IPS-20b (cell line): ENCODE results near the gene BABAM1.
"Not testable (repeated sequence)": the region's sequence is repeated elsewhere in the genome, so short reads cannot be mapped to it uniquely, and the experiment has no call there.

Source experiments
- H3K27ac ChIP-seq: one replicate; pipeline ENCODE4 v1.5.1; 2013; ENCODE audit warnings: low read length
- H3K27me3 ChIP-seq: 2 replicates; pipeline ENCODE4 v1.6.1; 2013; ENCODE audit warnings: mild to moderate bottlenecking, low read length, inconsistent platforms; ENCODE audit not compliant: insufficient read depth
- H3K36me3 ChIP-seq: 2 replicates; pipeline ENCODE4 v1.6.1; 2013; ENCODE audit warnings: low read depth, mild to moderate bottlenecking, inconsistent platforms, low read length, moderate library complexity; ENCODE audit not compliant: insufficient read depth
- H3K4me1 ChIP-seq: 2 replicates; pipeline ENCODE4 v1.6.1; 2013; ENCODE audit warnings: mild to moderate bottlenecking, control low read depth, inconsistent platforms, low read length, moderate library complexity; ENCODE audit not compliant: insufficient read depth
- H3K4me3 ChIP-seq: 2 replicates; pipeline ENCODE4 v1.5.1; 2013; ENCODE audit warnings: mild to moderate bottlenecking, low read length, inconsistent platforms
- H3K9ac ChIP-seq: 2 replicates; pipeline ENCODE4 v1.6.1; 2013; ENCODE audit warnings: low read depth, mild to moderate bottlenecking, inconsistent platforms, low read length, moderate library complexity
- H3K9me3 ChIP-seq: 2 replicates; pipeline ENCODE4 v1.6.1; 2013; ENCODE audit warnings: mild to moderate bottlenecking, low read depth, low read length, inconsistent platforms; ENCODE audit not compliant: insufficient read depth

BABAM1 gene

DNA sequence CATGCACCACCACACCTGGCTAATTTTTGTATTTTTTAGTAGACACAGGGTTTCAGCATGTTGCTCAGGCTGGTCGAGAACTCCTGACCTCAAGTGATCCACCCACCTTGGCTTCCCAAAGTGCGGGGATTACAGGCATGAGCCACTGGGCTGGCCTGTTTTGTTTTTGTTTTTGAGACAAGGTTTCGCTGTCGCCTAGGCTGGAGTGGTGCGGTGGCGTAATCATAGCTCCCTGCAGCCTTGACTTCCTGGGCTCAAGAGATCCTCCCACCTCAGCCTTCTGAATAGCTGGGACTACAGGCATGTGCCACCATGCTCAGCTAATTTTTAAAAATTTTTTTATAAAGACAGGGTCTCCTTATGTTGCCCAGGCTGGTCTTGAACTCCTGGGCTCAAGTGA is 28.3 kb downstream of the BABAM1 start:
- H3K9me3 ChIP-seq, H3K4me3 ChIP-seq, H3K27ac ChIP-seq, H3K4me1 ChIP-seq, H3K9ac ChIP-seq, H3K27me3 ChIP-seq: not testable (repeated sequence)
- H3K36me3 ChIP-seq: peaks cover 15% of the 10 kb centered on the region

DNA sequence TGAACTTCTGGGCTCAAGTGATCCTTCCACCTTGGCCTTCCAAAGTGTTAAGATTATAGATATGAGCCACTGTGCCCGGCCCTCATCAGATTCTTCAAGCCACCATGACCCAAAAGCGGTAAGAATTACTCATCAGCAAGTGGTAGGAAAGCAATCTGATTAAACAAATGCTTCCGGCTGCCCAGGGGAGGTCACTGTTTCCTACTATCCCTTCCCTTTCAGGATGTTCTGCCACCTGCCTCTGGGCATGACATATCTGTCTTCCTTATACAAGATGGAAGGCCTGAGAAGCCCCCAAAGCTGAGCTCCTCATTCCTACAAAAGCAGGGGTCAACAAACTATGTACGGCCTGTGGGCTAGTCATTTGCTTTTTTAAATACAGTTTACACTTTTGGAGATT is 29.0 kb downstream of the BABAM1 start:
- peaks cover 5% of the 10 kb centered on the region for H3K9me3 ChIP-seq
- H3K9ac ChIP-seq: no peak overlapping the region
- H3K4me3 ChIP-seq: no peak overlapping the region
- no peaks in the 10 kb centered on the region for H3K27me3 ChIP-seq
- H3K36me3 ChIP-seq: peaks cover 15% of the 10 kb centered on the region
- 0 out of 2 replicates have a peak, but pooled peaks cover 3% of the 10 kb centered on the region for H3K4me1 ChIP-seq
- no peak overlapping the region for H3K27ac ChIP-seq

DNA sequence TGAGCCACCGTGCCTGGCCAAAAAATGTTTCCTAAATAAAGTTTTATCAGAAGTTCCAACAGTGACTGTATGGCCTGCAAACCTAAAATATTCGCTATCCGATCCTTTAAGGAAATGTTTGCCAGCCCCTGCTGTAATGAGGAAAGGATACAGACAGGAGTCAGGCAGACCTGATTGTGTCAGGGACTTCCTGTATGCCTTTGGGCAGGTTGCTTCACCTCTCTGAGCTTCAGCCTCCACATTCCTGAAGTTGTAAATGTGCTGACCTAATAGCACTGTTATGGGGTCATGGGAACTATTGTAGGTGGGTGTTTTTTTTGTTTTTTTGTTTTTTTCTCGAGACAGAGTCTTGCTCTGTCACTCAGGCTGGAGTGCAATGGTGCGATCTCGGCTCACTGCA is 29.7 kb downstream of the BABAM1 start:
- Histone ChIP-seq H3K9me3 (peaks cover 5% of the 10 kb centered on the region), H3K27ac (no peak overlapping the region), H3K36me3 (peaks cover 15% of the 10 kb centered on the region), H3K4me1 (peaks cover 3% of the 10 kb centered on the region; the same call in 1 of the 2 replicates), H3K9ac (no peak overlapping the region), H3K4me3 (no peak overlapping the region), H3K27me3 (no peaks in the 10 kb centered on the region)

DNA sequence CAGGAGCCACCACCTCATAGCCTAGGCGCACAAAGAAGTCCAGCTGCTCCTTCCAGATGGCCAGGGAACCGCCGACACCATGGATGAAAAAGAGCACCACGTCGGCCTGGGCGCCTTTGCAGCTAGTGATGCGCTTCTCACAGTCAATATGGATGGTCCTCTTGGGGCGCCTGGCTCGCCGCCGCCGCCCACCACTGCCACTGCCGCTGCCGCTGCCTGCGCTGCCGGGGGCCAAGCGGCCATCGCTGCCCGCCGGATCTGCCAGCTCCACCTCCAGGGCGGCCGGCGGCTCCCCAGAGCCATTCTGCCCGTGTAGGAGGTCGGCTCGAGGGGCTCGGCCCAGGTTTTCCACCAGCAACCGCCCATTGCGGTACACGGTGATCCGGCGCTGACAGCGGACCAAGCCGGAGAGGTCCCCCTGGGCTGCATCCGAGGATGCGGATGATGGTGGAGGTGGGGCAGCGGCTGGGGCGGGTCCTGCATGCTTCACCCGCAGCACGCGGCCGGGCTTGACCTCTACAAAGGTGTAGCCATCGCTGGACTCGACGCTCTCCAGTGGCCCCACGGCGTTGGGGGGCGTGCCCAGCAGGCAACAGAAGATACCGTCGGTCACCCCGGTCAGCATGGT is 33.9 kb downstream of the BABAM1 start:
- H3K4me1 ChIP-seq: peaks cover 9% of the 10 kb centered on the region; the same call in 1 of the 2 replicates
- H3K27ac ChIP-seq: no peak overlapping the region
- peaks cover 8% of the 10 kb centered on the region for H3K36me3 ChIP-seq
- no peak overlapping the region for H3K4me3 ChIP-seq
- H3K9me3 ChIP-seq: peaks cover 5% of the 10 kb centered on the region
- no peaks in the 10 kb centered on the region for H3K27me3 ChIP-seq
- no peak overlapping the region for H3K9ac ChIP-seq

DNA sequence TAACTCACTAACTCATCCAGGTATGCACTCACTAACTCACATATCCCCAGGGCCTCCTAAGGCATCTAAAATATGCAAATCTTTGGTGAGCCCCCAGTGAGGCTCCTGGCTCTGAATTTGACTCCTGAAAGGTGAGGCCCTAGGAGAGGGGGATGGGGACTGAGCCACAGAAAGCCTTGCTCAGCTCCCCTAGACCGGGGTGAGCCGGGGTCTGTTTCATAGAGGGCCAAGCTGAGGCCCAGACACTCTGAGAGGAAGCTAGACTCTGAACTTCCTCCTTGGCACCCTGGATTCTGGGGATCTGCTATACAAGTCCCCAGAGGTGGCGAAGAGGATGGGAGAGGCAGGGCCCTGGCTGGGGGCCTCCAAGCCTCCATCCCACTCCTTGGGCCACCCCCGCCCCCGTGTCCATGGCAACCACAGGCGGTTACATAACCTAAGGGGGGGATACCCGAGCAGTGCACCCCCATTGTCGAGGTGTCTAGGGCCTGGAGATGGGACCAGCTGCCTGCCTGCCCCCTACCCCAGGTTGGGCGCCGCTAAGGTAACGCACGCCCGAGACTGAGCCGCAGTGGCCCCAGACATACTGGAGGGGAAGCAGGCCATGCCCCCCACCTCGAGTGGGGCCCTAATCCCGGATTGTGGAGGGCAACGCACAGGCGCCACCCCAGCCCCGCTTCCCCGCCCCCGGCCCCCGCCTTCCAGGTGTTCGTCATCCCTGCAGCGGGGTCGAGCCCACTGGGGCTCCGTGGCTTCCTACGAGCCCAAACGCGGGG is 35.3 kb downstream of the BABAM1 start:
- no peak overlapping the region for H3K27ac ChIP-seq
- no peaks in the 10 kb centered on the region for H3K27me3 ChIP-seq
- peak overlapping the region; percentile 68; the same call in 1 of the 2 replicates for H3K4me3 ChIP-seq
- peak overlapping the region; percentile 66 for H3K9ac ChIP-seq
- H3K4me1 ChIP-seq: peaks cover 13% of the 10 kb centered on the region; the same call in 1 of the 2 replicates
- peaks cover 5% of the 10 kb centered on the region for H3K9me3 ChIP-seq
- peaks cover 8% of the 10 kb centered on the region for H3K36me3 ChIP-seq

DNA sequence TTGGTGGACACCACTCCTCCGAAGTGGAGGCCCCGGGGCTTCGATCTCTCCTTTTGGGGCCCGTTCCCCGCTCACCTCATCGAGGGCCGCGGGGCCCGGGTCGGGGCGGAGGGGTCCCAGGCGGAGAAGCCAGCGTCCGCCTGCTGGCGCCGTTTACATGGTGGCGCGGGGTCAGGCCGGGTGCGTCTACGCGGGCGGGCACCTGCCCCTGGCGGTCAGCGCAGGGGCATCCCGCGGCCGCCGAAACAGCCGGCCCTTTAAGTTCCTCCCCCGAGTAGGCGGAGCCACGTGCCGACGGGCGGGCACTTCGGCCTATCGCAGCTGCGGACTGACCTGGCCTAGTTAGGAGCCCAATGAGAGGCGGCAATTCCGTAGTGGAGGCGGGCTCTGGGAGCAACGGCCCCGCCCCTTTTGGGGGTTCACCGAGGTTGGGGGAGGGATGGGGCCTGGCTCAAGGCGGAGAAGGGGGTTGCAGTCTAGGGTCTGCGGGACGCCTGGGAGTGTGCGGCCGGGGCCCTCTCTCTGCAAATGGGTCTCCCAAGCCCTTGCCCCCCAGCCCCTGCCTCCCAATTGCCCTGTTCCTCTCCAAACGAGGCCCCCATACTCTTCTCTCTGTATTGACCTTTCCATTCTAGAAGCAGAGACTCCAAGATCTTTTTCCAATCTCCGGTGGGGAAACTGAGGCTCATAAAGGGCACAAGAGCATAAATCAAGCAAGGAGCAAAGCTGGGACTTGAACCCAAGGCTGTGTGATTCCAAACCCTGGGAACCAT is 36.1 kb downstream of the BABAM1 start, which contains the start of gene ABHD8:
Gene ABHD8 (minus strand): TSS at position 259 of the 773 bp plus-strand sequence. CDS start 1,809 bp downstream, outside the sequence.
- H3K9ac ChIP-seq: peak within 1 kb of the TSS; percentile 66
- H3K36me3 ChIP-seq: peaks cover 5% of the 10 kb centered on the region
- H3K4me3 ChIP-seq: peak within 1 kb of the TSS; percentile 68; the same call in 1 of the 2 replicates
- no peak within 1 kb of the TSS for H3K27ac ChIP-seq
- no peaks in the 10 kb centered on the region for H3K27me3 ChIP-seq
- peaks cover 13% of the 10 kb centered on the region; the same call in 1 of the 2 replicates for H3K4me1 ChIP-seq
- H3K9me3 ChIP-seq: peaks cover 2% of the 10 kb centered on the region

DNA sequence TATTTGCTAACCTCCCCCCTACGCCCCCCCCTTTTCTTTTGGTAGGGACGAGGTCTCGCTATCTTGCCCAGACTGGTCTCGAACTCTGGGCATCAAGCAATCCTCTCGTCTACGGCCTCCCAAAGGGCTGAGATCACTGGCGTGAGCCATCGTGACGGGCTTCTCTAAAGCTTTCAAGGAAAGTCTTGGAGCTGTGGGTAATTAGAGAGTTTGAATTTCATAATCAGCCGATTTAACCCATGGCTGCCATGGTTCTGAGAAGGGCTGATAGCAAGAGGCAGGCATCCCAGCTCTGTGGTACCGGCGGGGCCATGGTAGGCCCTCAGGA is 36.7 kb downstream of the BABAM1 start:
- Histone ChIP-seq H3K36me3 (0 out of 2 replicates have a peak, but pooled peaks cover under 1% of the 10 kb centered on the region), H3K4me3 (peak overlapping the region; percentile 43; the same call in 1 of the 2 replicates), H3K9ac (no peak overlapping the region), H3K4me1 (peaks cover 13% of the 10 kb centered on the region; the same call in 1 of the 2 replicates), H3K9me3 (no peaks in the 10 kb centered on the region), H3K27me3 (no peaks in the 10 kb centered on the region), H3K27ac (no peak overlapping the region)

DNA sequence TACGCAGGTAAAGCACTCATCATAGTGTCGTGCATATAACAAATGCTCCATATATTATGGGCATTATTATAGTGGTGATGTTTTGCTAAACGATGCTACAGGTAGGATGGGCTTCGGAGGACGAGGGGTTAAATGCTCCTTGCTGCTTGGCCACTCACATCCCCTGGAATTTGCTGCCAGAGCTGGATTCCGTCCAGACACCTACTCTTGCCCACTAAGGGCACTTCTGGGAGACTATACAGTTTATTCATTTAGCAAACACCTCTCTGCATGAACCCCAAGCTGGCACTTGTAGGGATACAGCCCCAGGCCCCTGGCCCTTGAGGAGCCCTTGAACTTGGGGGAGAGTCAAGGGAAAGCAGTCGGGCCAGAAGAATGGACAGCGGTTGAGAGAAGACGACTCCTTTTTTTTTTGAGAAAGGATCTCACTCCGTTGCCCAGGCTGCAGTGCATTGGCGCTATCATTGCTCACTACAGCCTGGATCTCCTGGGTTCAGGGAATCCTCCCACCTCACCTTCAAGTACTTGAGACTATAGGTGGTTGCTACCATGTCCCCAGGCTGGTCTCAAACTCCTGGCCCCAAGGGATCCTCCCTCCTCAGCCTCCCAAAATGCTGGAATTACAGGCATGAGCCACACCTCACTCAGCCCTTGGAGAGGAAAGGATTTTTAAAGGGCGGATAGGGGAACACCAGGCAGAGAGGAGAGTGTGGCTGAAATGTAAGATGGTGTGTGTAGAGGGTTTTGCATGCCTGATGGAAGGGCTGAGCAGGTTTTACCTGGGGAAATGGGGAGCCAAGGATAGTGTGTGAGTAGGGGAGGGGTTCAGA is 37.4 kb downstream of the BABAM1 start:
- Histone ChIP-seq H3K9ac (no peak overlapping the region), H3K27ac (no peak overlapping the region), H3K36me3 (no peaks in the 10 kb centered on the region), H3K4me1 (peaks cover 13% of the 10 kb centered on the region; the same call in 1 of the 2 replicates), H3K4me3 (peak overlapping the region; percentile 45; the same call in 1 of the 2 replicates), H3K27me3 (no peaks in the 10 kb centered on the region), H3K9me3 (no peaks in the 10 kb centered on the region)

DNA sequence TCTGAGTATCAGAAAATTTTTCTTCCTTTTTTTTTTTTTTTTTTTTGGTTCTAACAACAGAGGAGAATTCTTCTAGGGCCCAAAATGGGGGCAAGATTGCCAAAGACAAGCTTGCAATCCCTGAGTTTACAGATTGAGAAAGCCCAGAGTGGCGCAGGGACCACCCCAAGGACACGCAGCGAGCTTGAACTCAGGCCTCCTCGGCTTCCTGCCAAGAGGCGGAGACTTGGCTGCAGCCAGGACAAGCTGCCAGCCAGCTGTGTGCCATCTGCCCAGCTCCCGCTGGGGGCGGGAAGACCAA is 37.9 kb downstream of the BABAM1 start:
- Histone ChIP-seq H3K9me3 (no peaks in the 10 kb centered on the region), H3K27me3 (no peaks in the 10 kb centered on the region), H3K4me3 (peak overlapping the region; percentile 45; the same call in 1 of the 2 replicates), H3K27ac (no peak overlapping the region), H3K4me1 (peaks cover 13% of the 10 kb centered on the region; the same call in 1 of the 2 replicates), H3K9ac (no peak overlapping the region), H3K36me3 (no peaks in the 10 kb centered on the region)

DNA sequence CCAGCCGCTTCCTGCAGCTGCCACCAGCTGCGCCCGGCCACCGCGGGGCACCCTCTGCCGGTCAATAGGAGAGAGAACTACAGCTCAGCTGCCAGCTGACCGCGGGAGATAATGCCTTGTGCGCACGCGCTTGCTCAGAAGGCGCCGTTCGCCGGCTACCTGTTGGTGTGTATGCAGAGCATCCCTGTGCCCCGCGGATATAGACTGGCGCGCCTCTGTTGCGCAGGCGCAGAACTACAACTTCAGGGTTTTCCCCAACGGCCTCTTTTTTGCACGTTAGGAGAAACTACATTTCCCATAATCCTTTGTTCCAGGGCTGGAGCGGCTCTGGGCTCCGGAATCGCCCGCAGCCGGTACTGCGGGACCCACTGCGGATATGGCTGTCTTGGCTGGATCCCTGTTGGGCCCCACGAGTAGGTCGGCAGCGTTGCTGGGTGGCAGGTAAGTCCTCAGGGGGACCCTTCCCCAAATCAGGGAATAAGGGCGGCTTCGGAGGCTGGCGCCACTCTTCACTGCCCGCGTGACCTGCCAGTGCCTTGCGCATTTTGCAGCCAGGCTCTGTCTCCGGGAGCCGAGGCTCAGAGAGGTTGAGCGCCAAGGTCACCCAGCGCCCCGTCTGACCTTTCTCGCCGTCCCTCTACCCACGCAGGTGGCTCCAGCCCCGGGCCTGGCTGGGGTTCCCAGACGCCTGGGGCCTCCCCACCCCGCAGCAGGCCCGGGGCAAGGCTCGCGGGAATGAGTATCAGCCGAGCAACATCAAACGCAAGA is 38.5 kb downstream of the BABAM1 start, which contains the start of gene MRPL34:
Gene MRPL34 (plus strand): TSS at position 356 of the 768 bp plus-strand sequence. CDS start 21 bp downstream, at position 377.
- H3K4me3 ChIP-seq: peak within 1 kb of the TSS; percentile 98
- peaks cover 15% of the 10 kb centered on the region; the same call in 1 of the 2 replicates for H3K4me1 ChIP-seq
- no peaks in the 10 kb centered on the region for H3K9me3 ChIP-seq
- H3K27ac ChIP-seq: peak within 1 kb of the TSS; percentile 79
- H3K9ac ChIP-seq: peak within 1 kb of the TSS; percentile 97
- no peaks in the 10 kb centered on the region for H3K27me3 ChIP-seq
- H3K36me3 ChIP-seq: no peaks in the 10 kb centered on the region
